ENCODE measurements around the gene TMED6. TPM values are rescaled to one million over a fixed set of nuclear protein-coding genes. Genes with fewer than 3 reads are reported as not detected.

The TMED6 gene
- total RNA-seq, 1 experiment from 2014 or later = 0.91 TPM

DNA sequence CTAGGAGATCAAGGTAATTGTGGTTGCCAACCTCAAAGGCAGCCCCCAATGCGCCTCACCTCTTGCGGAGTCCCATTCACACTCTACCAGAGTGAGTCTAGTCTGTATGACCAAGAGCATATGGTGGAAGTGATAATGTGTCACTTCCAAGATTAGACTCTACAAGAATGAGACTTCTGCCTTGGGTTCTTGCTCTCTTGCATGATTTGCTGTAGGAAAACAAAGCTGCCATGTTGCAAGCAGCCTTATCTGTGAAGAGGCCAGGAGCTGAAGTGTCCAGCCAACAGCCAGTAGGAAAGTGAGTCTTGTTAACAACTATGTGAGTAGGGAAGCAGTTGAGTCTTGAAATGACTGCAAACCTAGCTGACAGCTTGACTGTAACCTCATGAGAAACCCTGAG is 30.8 kb upstream of the TMED6 start:
- peaks cover 52 to 54% of the 10 kb centered on the region in 2 experiments for H3K36me3 ChIP-seq (ENCODE audit: control insufficient read depth in 1 of 2, insufficient read depth in 2 of 2, low read length in 2 of 2)
- no TSS peak for BruUV-seq (replicated peaks)
- CTCF ChIA-PET = no interaction called here

More for the DNA sequence above, 30.8 kb upstream of the TMED6 start:
- H3K9me2 ChIP-seq (ENCODE audit: insufficient read depth) = no peaks in the 10 kb centered on the region
- no peak overlapping the region for H3K4me3 ChIP-seq (replicated peaks in 1 of 2; ENCODE audit: low read depth in 1 of 2, low read length in 2 of 2)
- no peak overlapping the region for H3K4me2 ChIP-seq (ENCODE audit: low read length)
- intact Hi-C loops (cut with micrococcal nuclease) = no loop called here
- RAD21 ChIA-PET (ENCODE audit: low non-redundant PET in 1 of 2, low total read pairs in 2 of 2, uncharacterized antibody in 2 of 2, unreplicated experiment in 2 of 2) = no interaction called here
- no peak overlapping the region for H3K9ac ChIP-seq (ENCODE audit: low read length)
- POLR2A ChIA-PET = no interaction called here
- peaks cover 15 to 24% of the 10 kb centered on the region in 2 experiments for H3K4me1 ChIP-seq (ENCODE audit: control insufficient read depth in 1 of 2, insufficient read depth in 2 of 2, low read length in 2 of 2)
- H4K20me1 ChIP-seq (ENCODE audit: insufficient read depth) = no peaks in the 10 kb centered on the region
- H3K79me2 ChIP-seq (ENCODE audit: insufficient read depth, low read length) = peaks cover 90% of the 10 kb centered on the region
- no peak for ATAC-seq
- no peak overlapping the region for H2AFZ ChIP-seq (ENCODE audit: low read depth, low read length, poor library complexity, severe bottlenecking)
- TF ChIP-seq, protein P1, sequence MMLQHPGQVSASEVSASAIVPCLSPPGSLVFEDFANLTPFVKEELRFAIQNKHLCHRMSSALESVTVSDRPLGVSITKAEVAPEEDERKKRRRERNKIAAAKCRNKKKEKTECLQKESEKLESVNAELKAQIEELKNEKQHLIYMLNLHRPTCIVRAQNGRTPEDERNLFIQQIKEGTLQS (IDR thresholded peaks at IDR 0.05) = no peak
- TF ChIP-seq POLR2A (IDR thresholded peaks at IDR 0.05; ENCODE audit: borderline replicate concordance, extremely low read depth, insufficient read depth, insufficient read length) (no peak), EZH2phosphoT487 (IDR thresholded peaks at IDR 0.05; ENCODE audit: borderline replicate concordance) (no peak)
- TF ChIP-seq, protein P2, sequence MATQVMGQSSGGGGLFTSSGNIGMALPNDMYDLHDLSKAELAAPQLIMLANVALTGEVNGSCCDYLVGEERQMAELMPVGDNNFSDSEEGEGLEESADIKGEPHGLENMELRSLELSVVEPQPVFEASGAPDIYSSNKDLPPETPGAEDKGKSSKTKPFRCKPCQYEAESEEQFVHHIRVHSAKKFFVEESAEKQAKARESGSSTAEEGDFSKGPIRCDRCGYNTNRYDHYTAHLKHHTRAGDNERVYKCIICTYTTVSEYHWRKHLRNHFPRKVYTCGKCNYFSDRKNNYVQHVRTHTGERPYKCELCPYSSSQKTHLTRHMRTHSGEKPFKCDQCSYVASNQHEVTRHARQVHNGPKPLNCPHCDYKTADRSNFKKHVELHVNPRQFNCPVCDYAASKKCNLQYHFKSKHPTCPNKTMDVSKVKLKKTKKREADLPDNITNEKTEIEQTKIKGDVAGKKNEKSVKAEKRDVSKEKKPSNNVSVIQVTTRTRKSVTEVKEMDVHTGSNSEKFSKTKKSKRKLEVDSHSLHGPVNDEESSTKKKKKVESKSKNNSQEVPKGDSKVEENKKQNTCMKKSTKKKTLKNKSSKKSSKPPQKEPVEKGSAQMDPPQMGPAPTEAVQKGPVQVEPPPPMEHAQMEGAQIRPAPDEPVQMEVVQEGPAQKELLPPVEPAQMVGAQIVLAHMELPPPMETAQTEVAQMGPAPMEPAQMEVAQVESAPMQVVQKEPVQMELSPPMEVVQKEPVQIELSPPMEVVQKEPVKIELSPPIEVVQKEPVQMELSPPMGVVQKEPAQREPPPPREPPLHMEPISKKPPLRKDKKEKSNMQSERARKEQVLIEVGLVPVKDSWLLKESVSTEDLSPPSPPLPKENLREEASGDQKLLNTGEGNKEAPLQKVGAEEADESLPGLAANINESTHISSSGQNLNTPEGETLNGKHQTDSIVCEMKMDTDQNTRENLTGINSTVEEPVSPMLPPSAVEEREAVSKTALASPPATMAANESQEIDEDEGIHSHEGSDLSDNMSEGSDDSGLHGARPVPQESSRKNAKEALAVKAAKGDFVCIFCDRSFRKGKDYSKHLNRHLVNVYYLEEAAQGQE (IDR thresholded peaks at IDR 0.05; ENCODE audit: low read depth) = no peak
- H3K9me3 ChIP-seq (ENCODE audit: control insufficient read depth in 1 of 2, insufficient read depth in 1 of 2, low read depth in 1 of 2, low read length in 2 of 2) = no peaks in the 10 kb centered on the region
- no peak for DNase-seq (ENCODE audit: low read depth, low spot score)
- no peak overlapping the region for H3K27ac ChIP-seq (ENCODE audit: low read depth, low read length)
- no peaks in the 10 kb centered on the region for H3K27me3 ChIP-seq (ENCODE audit: insufficient read depth, low read length)
